Measurements from ENCODE around the gene BPTF. TPM values are rescaled to one million over a fixed set of nuclear protein-coding genes. Genes with fewer than 3 reads are reported as not detected.

Gene BPTF
- total RNA-seq (2022; extraction: Qiagen RNA extraction; ENCODE audit: low read depth): 34.7 to 43.0 TPM (median 36.2 TPM) in 5 replicates

GRCh38 chr17:67824735-67825626 is at the start of gene BPTF:
Gene BPTF, plus strand, starts transcription at chr17:67825503. Its CDS starts 222 bp downstream, at chr17:67825725.

GRCh38 chr17:67996301-67997171 is 171.2 kb downstream of the BPTF start, which contains the start of gene C17orf58:
Gene C17orf58, minus strand, starts transcription at chr17:67996469. Its CDS starts 271 bp downstream, at chr17:67996198.

Other genes with a start within 250 kb of the BPTF start
- gene NOL11, start 107.6 kb upstream of the BPTF start, total RNA-seq (2022; extraction: Qiagen RNA extraction; ENCODE audit: low read depth): 72.1 to 88.4 TPM (median 83.1 TPM) in 5 replicates
- gene C17orf58, start 171.0 kb downstream of the BPTF start, total RNA-seq (2022; extraction: Qiagen RNA extraction; ENCODE audit: low read depth): 15.8 to 21.0 TPM (median 17.7 TPM) in 5 replicates
- gene KPNA2, start 210.2 kb downstream of the BPTF start, total RNA-seq (2022; extraction: Qiagen RNA extraction; ENCODE audit: low read depth): 458 to 539 TPM (median 493 TPM) in 5 replicates

Data from A549 treated with RU486 at 1 μM for 4 hours (cell line).